HG02852 (cell line): ENCODE measurements around the gene RNF44.

ENCODE experiments used
- ATAC-seq: cut with Tn5 transposase; IDR thresholded peaks from one replicate; pipeline ENCODE4 v1.9.1; 2021; ENCODE audit warnings: mild to moderate bottlenecking, moderate library complexity; ENCODE audit not compliant: unreplicated experiment

Gene RNF44

GRCh38 chr5:176537554-176538229 lies 490 bp upstream of the RNF44 start:
- peak; percentile 78 for ATAC-seq

GRCh38 chr5:176536132-176536901 lies 885 bp downstream of the RNF44 start:
- peak; percentile 25 for ATAC-seq

DNA sequence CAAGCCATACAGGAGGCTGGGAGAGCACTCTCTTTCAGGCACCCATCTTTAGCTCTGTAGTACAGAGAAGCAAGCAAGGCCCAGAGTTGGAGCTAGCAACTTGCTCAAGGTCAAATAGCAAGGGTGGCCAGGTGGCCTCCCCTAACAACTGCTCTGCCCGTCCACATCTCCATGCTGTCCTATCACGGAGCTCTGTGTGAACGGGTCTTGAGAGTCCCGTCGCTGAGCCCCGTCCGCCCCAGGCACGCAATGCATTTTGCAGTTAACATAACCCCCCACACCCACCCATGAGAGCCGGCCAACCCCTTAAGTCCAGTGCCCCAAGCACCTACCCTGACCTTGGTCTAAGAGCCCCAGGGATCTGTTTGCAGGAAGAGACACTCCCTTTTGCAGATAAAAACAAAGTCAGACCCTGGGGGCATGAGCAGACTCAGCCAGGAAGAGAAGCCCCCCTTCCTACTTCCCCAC lies 1.5 kb downstream of the RNF44 start:
- ATAC-seq: no peak

GRCh38 chr5:176535101-176535663 lies 2.0 kb downstream of the RNF44 start:
- no peak for ATAC-seq

GRCh38 chr5:176534640-176535039 lies 2.6 kb downstream of the RNF44 start:
- ATAC-seq: no peak

GRCh38 chr5:176533894-176534611 lies 3.1 kb downstream of the RNF44 start:
- ATAC-seq: no peak

DNA sequence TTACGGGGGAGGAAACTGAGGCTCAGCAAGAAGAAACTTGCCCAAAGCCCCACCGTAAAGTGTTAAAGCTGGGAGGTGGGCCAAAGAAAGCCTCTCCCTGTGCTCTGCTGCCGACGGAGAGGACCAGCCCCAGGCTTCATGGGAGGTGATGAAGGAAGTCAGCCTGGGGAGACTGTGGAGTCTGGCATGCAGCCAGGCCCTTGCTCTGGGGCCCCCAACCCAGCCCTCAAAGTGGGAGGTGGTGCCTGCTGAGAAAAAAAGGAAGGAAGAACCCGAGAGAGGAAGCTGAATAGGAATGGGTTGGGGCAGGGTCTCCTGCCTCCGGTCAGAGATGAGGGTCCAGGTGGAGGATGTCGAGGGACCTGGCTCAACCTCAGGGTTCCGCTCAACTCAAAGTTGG lies 3.8 kb downstream of the RNF44 start:
- no peak for ATAC-seq

GRCh38 chr5:176532795-176533194 lies 4.4 kb downstream of the RNF44 start:
- ATAC-seq: no peak

DNA sequence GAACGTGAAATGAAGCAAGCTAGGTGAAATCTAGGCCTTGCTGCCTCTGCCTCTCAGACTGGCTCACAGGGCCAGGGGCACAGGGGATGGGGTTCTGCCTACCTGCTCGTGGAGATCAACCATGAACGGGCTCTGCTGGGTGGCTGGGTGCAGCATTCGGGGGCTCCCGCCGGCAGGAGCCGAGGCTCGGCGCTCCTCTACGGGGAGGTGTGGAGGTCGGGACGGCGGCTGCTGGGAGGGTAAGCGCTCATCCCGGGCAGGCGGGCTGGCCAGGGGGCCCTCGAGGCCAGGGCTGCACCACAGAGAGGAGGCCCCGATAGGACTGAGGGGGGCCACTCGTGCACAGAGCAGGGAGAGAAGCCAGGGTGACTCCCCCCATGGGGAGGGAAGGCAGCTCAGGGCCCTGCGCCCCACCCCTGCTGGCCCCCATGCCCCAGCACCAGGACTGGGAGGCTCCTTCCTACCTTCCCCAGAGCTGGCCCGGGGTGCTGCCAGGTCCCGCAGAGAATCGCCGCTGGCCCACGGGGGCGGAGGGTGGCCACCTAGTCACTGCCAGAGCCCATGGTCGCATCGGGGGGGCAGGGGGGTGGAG lies 5.2 kb downstream of the RNF44 start:
- ATAC-seq: no peak

GRCh38 chr5:176530983-176531901 lies 6.0 kb downstream of the RNF44 start:
- ATAC-seq: no peak

- no peak for ATAC-seq
Measured at GRCh38 chr5:176530393-176530982, 6.7 kb downstream of the RNF44 start.

DNA sequence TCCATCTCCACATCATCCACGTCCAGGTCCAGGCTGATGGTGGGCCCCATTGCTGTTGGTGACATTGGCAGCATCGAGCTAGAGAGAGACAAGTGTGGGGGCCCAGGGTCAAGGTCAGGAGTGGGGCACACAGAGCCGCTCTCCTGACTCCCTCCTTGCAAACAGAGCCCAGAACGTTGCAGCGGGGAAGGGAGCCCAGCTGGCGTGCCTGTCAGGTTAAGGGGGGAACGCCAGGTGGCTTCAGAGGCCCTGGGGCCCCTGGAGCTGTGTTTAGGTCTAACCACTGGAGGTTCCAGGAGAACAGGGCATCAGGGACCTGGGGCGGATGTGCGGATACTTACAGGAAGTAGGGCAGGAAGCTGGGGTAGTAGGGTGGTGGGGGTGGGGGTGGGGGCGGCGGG lies 7.5 kb downstream of the RNF44 start:
- no peak for ATAC-seq

GRCh38 chr5:176529116-176529740 lies 8.0 kb downstream of the RNF44 start:
- ATAC-seq: no peak

GRCh38 chr5:176528761-176529115 lies 8.5 kb downstream of the RNF44 start:
- ATAC-seq: no peak

DNA sequence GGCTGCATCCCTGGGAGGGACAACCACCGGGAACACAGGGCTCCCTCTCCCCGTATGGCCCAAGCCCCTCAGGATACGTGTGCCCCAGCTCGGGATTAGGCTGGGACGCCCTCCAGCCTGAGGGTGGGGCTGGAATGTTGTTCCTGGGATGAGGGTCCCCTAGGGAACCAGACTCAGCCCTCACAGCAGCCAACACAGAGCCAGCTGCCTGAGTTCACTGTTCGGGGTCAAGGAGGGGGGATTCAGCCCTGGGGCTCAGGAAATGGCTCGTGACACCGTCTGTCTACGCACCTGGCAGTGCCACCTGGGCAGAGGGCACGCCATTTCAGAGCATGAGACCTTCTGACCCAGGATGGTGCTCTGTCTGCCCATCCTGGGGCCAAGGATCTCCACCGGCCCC lies 8.9 kb downstream of the RNF44 start:
- no peak for ATAC-seq

DNA sequence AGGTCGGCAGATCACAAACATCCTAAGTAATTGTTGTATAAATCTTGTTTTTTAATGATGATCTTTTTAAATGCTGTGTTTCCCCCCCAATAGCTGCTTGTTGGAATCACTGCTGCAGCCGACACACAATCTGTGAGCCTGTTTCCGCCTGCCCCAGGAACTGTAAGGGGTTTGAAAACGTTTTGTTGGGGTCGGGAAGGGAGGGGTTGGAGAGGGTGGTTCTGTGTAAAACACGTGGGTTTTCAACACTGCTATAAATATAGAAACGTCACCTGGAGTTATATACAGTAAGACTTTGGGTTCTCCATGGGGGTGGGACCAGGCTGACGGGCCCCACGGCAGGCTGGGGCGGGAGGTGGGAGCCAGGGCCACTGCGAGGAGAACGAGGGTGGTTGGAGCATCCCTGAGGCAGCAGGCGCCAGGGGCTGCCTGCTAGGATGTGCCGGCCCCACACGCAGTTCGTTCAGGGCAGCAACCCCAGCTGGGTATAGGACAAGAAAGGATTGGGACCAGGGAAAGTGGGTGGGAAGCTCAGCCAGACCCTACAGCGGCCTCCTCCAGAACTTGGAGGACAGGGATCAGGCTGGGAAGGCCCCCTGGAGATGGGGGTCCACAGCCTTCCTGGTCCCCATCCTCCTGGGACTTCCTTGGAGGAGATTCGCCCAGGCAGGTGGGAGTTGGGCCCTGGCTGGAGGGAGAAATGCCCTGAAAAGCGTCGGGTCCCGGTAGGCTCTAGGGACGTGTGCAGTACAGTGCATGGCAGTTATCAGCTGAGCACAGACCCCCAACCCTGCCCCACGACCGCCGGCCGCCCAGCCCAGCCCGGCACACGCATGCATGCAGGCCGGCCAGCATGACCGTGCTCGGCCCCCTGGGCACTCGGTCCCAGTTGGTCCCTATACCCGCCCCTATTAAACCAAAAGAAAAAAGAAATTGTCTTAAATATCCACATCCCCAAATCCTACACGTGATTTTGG lies 9.7 kb downstream of the RNF44 start:
- no peak for ATAC-seq

DNA sequence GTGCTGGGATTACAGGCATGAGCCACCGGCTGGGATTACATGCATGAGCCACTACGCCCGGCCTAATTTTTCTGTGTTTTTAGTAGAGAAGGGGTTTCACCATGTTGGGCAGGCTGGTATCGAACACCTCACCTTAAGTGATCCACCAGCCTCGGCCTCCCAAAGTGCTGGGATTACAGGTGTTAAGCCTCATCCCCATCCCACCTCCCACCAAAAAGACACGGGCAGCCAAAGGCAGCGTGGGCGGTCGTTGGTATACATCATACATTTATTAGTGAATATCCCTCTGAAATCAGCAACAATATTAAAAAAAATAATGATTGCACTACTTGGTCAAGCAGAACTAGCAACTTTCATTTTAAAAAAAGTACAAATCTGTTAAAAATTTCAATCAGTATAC lies 10.7 kb downstream of the RNF44 start:
- ATAC-seq: no peak

- ATAC-seq: no peak
Measured at GRCh38 chr5:176525677-176526076, 11.5 kb downstream of the RNF44 start.
